ENCODE results near the gene CNTN6. TPM values are rescaled to one million over a fixed set of nuclear protein-coding genes. Genes with fewer than 3 reads are reported as not detected.

Gene CNTN6
- polyA plus RNA-seq, 2 donors = 0.01 TPM; not detected in 1

DNA sequence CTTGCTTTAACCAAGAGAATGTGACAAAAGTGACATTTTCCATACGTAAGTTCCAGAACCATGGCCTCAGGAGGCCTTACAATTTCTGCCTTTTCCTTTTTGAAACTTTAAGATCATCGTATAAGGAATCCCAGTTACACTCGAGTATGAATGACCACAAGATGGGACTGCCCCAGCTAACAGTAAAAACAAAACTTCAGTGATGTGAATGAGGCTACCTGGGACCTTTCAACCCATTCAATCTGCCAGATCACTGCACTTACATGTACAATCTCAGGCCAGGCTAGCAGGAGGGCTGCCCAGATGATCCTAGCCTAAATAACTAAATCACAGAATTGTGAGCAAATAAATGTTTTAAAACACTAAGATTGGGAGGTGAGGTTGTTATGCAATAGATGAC lies 328.8 kb downstream of the CNTN6 start:
- Histone ChIP-seq H3K9me3 (ENCODE audit: control insufficient read depth in 2 of 2, insufficient read depth in 1 of 2, low read depth in 1 of 2, low read length in 1 of 2) (peaks cover 2 to 4% of the 10 kb centered on the region in 2 donors), H3K4me3 (ENCODE audit: low read depth in 1 of 2, low read length in 2 of 2) (no peak overlapping the region), H3K36me3 (ENCODE audit: control insufficient read depth in 2 of 2, insufficient read depth in 2 of 2, low read length in 1 of 2) (no peaks in the 10 kb centered on the region), H3K27me3 (ENCODE audit: control insufficient read depth in 1 of 2, insufficient read depth in 2 of 2, low read length in 2 of 2) (no peaks in the 10 kb centered on the region), H3K4me1 (ENCODE audit: control insufficient read depth in 2 of 2, insufficient read depth in 2 of 2, low read length in 1 of 2) (no peaks in the 10 kb centered on the region), H3K27ac (ENCODE audit: low read depth in 2 of 2, low read length in 1 of 2) (no peak overlapping the region)
- 69 to 79% methylated on average over 3 of the region's 3 CpGs for WGBS, 2 donors

DNA sequence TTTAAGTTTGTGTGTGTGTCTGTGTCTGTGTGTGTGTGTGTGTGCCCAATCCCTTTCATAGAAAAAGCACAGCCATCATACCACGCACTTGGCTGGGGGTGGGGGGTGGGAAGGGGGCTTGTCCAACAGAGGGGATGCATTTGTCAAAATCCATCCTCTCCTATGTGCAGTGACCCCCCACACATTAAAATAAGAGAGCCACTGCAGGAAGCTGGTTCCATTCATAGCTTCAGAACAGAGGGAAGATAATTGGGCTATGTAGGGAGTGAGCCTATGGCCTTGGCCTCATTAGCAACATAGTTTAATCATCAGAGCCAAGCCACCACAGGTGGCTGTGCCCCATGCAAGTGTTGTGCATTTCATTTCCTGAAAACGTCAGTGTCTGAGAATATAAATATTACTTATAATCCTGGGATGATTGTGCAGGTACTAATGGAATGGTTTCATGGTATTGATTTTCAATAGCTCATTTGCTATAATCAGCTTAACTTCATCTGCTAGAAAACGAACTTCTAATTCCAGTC lies 330.8 kb downstream of the CNTN6 start:
- H3K4me1 ChIP-seq (ENCODE audit: control insufficient read depth in 2 of 2, insufficient read depth in 2 of 2, low read length in 1 of 2) = no peaks in the 10 kb centered on the region
- no peaks in the 10 kb centered on the region for H3K36me3 ChIP-seq (ENCODE audit: control insufficient read depth in 2 of 2, insufficient read depth in 2 of 2, low read length in 1 of 2)
- H3K27ac ChIP-seq (ENCODE audit: low read depth in 2 of 2, low read length in 1 of 2) = no peak overlapping the region
- H3K27me3 ChIP-seq (ENCODE audit: control insufficient read depth in 1 of 2, insufficient read depth in 2 of 2, low read length in 2 of 2) = no peaks in the 10 kb centered on the region
- no peak overlapping the region for H3K4me3 ChIP-seq (ENCODE audit: low read depth in 1 of 2, low read length in 2 of 2)
- WGBS, 2 donors = 52 to 54% methylated on average over 3 of the region's 3 CpGs
- H3K9me3 ChIP-seq (ENCODE audit: control insufficient read depth in 2 of 2, insufficient read depth in 1 of 2, low read depth in 1 of 2, low read length in 1 of 2) = peaks cover 2% of the 10 kb centered on the region in 2 donors

DNA sequence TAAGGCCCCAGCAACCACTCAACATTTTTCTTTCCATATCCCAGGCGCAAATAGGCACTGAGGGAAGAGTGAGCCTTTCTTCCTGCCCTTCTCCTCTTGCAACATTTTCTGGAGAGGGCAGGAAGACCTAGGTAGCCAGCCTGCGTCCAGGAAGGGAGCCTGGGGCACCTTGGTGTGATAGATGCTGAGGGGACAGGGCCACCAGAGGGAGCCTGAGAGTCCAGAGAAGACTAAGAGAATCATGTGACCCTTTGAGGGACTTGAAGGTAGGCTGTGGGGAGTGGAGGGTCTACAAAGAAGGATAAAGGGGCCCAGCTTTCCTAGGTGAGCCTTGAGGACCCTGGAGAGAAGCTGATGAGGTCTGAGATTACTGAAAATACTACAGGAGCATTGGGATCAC lies 346.6 kb downstream of the CNTN6 start:
- no peak overlapping the region for H3K27ac ChIP-seq (ENCODE audit: low read depth in 2 of 2, low read length in 1 of 2)
- no peaks in the 10 kb centered on the region for H3K36me3 ChIP-seq (ENCODE audit: control insufficient read depth in 2 of 2, insufficient read depth in 2 of 2, low read length in 1 of 2)
- H3K4me3 ChIP-seq (ENCODE audit: low read depth in 1 of 2, low read length in 2 of 2) = no peak overlapping the region
- peaks cover 3% of the 10 kb centered on the region in 2 donors for H3K9me3 ChIP-seq (ENCODE audit: control insufficient read depth in 2 of 2, insufficient read depth in 1 of 2, low read depth in 1 of 2, low read length in 1 of 2)
- no peaks in the 10 kb centered on the region for H3K27me3 ChIP-seq (ENCODE audit: control insufficient read depth in 1 of 2, insufficient read depth in 2 of 2, low read length in 2 of 2)
- no peaks in the 10 kb centered on the region for H3K4me1 ChIP-seq (ENCODE audit: control insufficient read depth in 2 of 2, insufficient read depth in 2 of 2, low read length in 1 of 2)
- 71 to 77% methylated on average over 2 of the region's 2 CpGs for WGBS, 2 donors

DNA sequence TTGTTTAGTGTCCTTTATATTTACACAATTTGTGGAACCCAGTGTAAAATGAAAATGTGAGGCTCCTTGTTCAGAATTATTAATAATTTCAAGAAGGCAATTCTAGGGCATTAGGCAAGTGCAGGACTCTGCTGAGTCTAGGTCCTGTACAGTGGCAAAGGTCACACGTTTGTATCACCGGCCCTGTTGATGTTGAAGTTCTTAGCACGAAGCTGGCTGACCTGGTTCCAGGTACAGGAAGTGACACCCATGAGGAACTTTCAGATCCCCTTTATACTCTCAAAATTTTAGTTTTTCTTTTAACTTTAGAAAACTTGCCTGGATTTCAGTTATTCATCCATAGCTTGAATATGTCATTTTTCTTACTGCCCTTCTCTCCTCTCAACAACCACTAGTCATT lies 349.4 kb downstream of the CNTN6 start:
- H3K27me3 ChIP-seq (ENCODE audit: control insufficient read depth in 1 of 2, insufficient read depth in 2 of 2, low read length in 2 of 2) = no peaks in the 10 kb centered on the region
- no peaks in the 10 kb centered on the region for H3K4me1 ChIP-seq (ENCODE audit: control insufficient read depth in 2 of 2, insufficient read depth in 2 of 2, low read length in 1 of 2)
- no peaks in the 10 kb centered on the region for H3K36me3 ChIP-seq (ENCODE audit: control insufficient read depth in 2 of 2, insufficient read depth in 2 of 2, low read length in 1 of 2)
- 82 to 83% methylated on average over 3 of the region's 3 CpGs for WGBS, 2 donors
- peaks cover 3% of the 10 kb centered on the region in 2 donors for H3K9me3 ChIP-seq (ENCODE audit: control insufficient read depth in 2 of 2, insufficient read depth in 1 of 2, low read depth in 1 of 2, low read length in 1 of 2)
- H3K27ac ChIP-seq (ENCODE audit: low read depth in 2 of 2, low read length in 1 of 2) = no peak overlapping the region
- H3K4me3 ChIP-seq (ENCODE audit: low read depth in 1 of 2, low read length in 2 of 2) = no peak overlapping the region

- no peaks in the 10 kb centered on the region for H3K36me3 ChIP-seq (ENCODE audit: control insufficient read depth in 2 of 2, insufficient read depth in 2 of 2, low read length in 1 of 2)
- no peaks in the 10 kb centered on the region for H3K27me3 ChIP-seq (ENCODE audit: control insufficient read depth in 1 of 2, insufficient read depth in 2 of 2, low read length in 2 of 2)
- H3K4me3 ChIP-seq (ENCODE audit: low read depth in 1 of 2, low read length in 2 of 2) = no peak overlapping the region
- no peaks in the 10 kb centered on the region for H3K4me1 ChIP-seq (ENCODE audit: control insufficient read depth in 2 of 2, insufficient read depth in 2 of 2, low read length in 1 of 2)
- H3K9me3 ChIP-seq (ENCODE audit: control insufficient read depth in 2 of 2, insufficient read depth in 1 of 2, low read depth in 1 of 2, low read length in 1 of 2) = peaks cover 3% of the 10 kb centered on the region in 2 donors
- WGBS, 2 donors = 71 to 76% methylated on average over 3 of the region's 3 CpGs
- H3K27ac ChIP-seq (ENCODE audit: low read depth in 2 of 2, low read length in 1 of 2) = no peak overlapping the region
Measured at GRCh38 chr3:1444195-1444594, 351.4 kb downstream of the CNTN6 start.

GRCh38 chr3:1446531-1446930 lies 353.7 kb downstream of the CNTN6 start:
- Histone ChIP-seq H3K27ac (ENCODE audit: low read depth in 2 of 2, low read length in 1 of 2) (no peak overlapping the region), H3K4me3 (ENCODE audit: low read depth in 1 of 2, low read length in 2 of 2) (no peak overlapping the region), H3K4me1 (ENCODE audit: control insufficient read depth in 2 of 2, insufficient read depth in 2 of 2, low read length in 1 of 2) (no peaks in the 10 kb centered on the region), H3K9me3 (ENCODE audit: control insufficient read depth in 2 of 2, insufficient read depth in 1 of 2, low read depth in 1 of 2, low read length in 1 of 2) (peaks cover 3% of the 10 kb centered on the region in 2 donors), H3K36me3 (ENCODE audit: control insufficient read depth in 2 of 2, insufficient read depth in 2 of 2, low read length in 1 of 2) (no peaks in the 10 kb centered on the region), H3K27me3 (ENCODE audit: control insufficient read depth in 1 of 2, insufficient read depth in 2 of 2, low read length in 2 of 2) (no peaks in the 10 kb centered on the region)

- no peaks in the 10 kb centered on the region for H3K27me3 ChIP-seq (ENCODE audit: control insufficient read depth in 1 of 2, insufficient read depth in 2 of 2, low read length in 2 of 2)
- H3K4me1 ChIP-seq (ENCODE audit: control insufficient read depth in 2 of 2, insufficient read depth in 2 of 2, low read length in 1 of 2) = no peaks in the 10 kb centered on the region
- no peak overlapping the region for H3K4me3 ChIP-seq (ENCODE audit: low read depth in 1 of 2, low read length in 2 of 2)
- WGBS, 2 donors = 43 to 53% methylated on average over 1 of the region's 1 CpG
- no peak overlapping the region for H3K27ac ChIP-seq (ENCODE audit: low read depth in 2 of 2, low read length in 1 of 2)
- no peaks in the 10 kb centered on the region for H3K36me3 ChIP-seq (ENCODE audit: control insufficient read depth in 2 of 2, insufficient read depth in 2 of 2, low read length in 1 of 2)
- H3K9me3 ChIP-seq (ENCODE audit: control insufficient read depth in 2 of 2, insufficient read depth in 1 of 2, low read depth in 1 of 2, low read length in 1 of 2) = peaks cover 3% of the 10 kb centered on the region in 2 donors
Measured at GRCh38 chr3:1447452-1447851, 354.6 kb downstream of the CNTN6 start.

DNA sequence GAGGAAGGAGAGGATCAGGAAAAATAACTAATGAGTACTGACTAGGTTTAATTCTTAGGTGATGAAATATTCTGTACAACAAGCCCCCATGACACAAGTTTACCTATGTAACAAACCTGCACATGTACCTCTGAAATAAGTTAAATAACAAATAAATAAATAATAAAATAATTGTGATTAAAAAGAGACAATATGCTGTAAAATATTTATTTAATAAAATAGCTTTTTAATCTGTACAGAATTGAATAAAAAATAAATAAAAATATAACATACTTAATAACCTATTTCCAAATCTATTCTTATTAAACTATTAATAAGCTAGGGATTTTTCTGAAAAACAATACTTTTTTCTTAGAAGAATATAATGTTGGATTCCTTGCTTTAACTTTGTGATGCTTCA lies 355.6 kb downstream of the CNTN6 start:
- no peak overlapping the region for H3K27ac ChIP-seq (ENCODE audit: low read depth in 2 of 2, low read length in 1 of 2)
- H3K9me3 ChIP-seq (ENCODE audit: control insufficient read depth in 2 of 2, insufficient read depth in 1 of 2, low read depth in 1 of 2, low read length in 1 of 2) = no peaks in the 10 kb centered on the region
- H3K4me3 ChIP-seq (ENCODE audit: low read depth in 1 of 2, low read length in 2 of 2) = no peak overlapping the region
- H3K4me1 ChIP-seq (ENCODE audit: control insufficient read depth in 2 of 2, insufficient read depth in 2 of 2, low read length in 1 of 2) = no peaks in the 10 kb centered on the region
- H3K27me3 ChIP-seq (ENCODE audit: control insufficient read depth in 1 of 2, insufficient read depth in 2 of 2, low read length in 2 of 2) = no peaks in the 10 kb centered on the region
- no peaks in the 10 kb centered on the region for H3K36me3 ChIP-seq (ENCODE audit: control insufficient read depth in 2 of 2, insufficient read depth in 2 of 2, low read length in 1 of 2)

All from esophagus (tissue), 2 donors.